Upper lobe of left lung (tissue), 6 donors: ENCODE results near the gene CIT. TPM values are rescaled to one million over a fixed set of nuclear protein-coding genes. Genes with fewer than 3 reads are reported as not detected.
"Not testable (repeated sequence)": the region's sequence is repeated elsewhere in the genome, so short reads cannot be mapped to it uniquely, and the experiment has no call there.

Experiments used
- ATAC-seq, 2 donors: fragments of 200-7000 bp; cut with Tn5 transposase; one replicate each; pipeline ENCODE4 v1.9.1; 2022; ENCODE audit warnings: mild to moderate bottlenecking in 2 of 2, moderate library complexity in 2 of 2; ENCODE audit not compliant: low FRiP score in 2 of 2
- DNase-seq, 2 donors: peaks; one replicate each; pipeline ENCODE4 v3.0.0-alpha.2; 2019 to 2020
- H3K27ac ChIP-seq, 4 donors: fragments of 200-600 bp; sonication (generic); one replicate each; pipeline ENCODE4 v1.5.1; 2016 to 2019
- H3K27me3 ChIP-seq, 4 donors: fragments of 200-600 bp; sonication (generic); one replicate each; pipeline ENCODE4 v1.5.1; 2017 to 2019
- H3K36me3 ChIP-seq, 4 donors: fragments of 200-600 bp; sonication (generic); one replicate each; pipeline ENCODE4 v1.5.1; 2016 to 2019
- H3K4me1 ChIP-seq, 4 donors: fragments of 200-600 bp; sonication (generic); one replicate each; pipeline ENCODE4 v1.5.1; 2018 to 2019
- H3K4me3 ChIP-seq, 4 donors: fragments of 200-600 bp; sonication (generic); one replicate each; pipeline ENCODE4 v1.5.1; 2017 to 2019; ENCODE audit warnings: mild to moderate bottlenecking in 2 of 4, moderate library complexity in 1 of 4
- H3K9me3 ChIP-seq, 4 donors: fragments of 200-600 bp; sonication (generic); one replicate each; pipeline ENCODE4 v1.5.1; 2018 to 2019
- CTCF ChIP-seq, 6 experiments: fragments of 450-650 bp in 4 of 6; fragments of 200-600 bp in 2 of 6; sonication (generic) in 2 of 6; IDR thresholded peaks; one replicate each; pipeline ENCODE4 v1.5.1; 2016 to 2019; ENCODE audit warnings: antibody characterized with exemption in 6 of 6
- EP300 ChIP-seq, 4 donors: sonication (generic); formaldehyde crosslinking; IDR thresholded peaks; one replicate each; pipeline ENCODE4 v1.5.1; 2017; ENCODE audit warnings: antibody characterized with exemption in 4 of 4, control low read depth in 2 of 4
- POLR2A ChIP-seq, 4 donors: fragments of 450-650 bp; IDR thresholded peaks; one replicate each; pipeline ENCODE4 v1.5.1; 2016 to 2017; ENCODE audit warnings: antibody characterized with exemption in 4 of 4, mild to moderate bottlenecking in 2 of 4
- POLR2AphosphoS5 ChIP-seq, 2 donors: sonication (generic); formaldehyde crosslinking; IDR thresholded peaks; one replicate each; pipeline ENCODE4 v1.5.1; 2017; ENCODE audit warnings: antibody characterized with exemption in 2 of 2
- WGBS, 2 donors: methylation state at CpG; one replicate each; pipeline ENCODE4 v1.1.5; 2017 to 2018; 5-methylcytosine and 5-hydroxymethylcytosine counted together
- total RNA-seq, 6 donors: library from RNA; depleted of rRNA in 4 of 6; stranded (reverse); fragments of >200 nt in 4 of 6; gene quantifications; one replicate each; pipeline versions ENCODE4 v1.1.0 to v1.2.1, GENCODE V29; 2016 to 2021
- donor health status: DM: no; HTN: no; CAD: no; lungs with moderate emphysema.
- donor health status: DM: no; HTN: yes; CAD: no; lungs with severe emphysema.

The CIT gene
- total RNA-seq, 6 donors from 2014 or later = 7.8 to 185 (median 73.6) TPM

- Histone ChIP-seq H3K27me3 (no peaks in the 10 kb centered on the region), H3K9me3 (no peaks in the 10 kb centered on the region), H3K27ac (no peak overlapping the region), H3K4me3 (no peak overlapping the region), H3K36me3 (no peaks in the 10 kb centered on the region), H3K4me1 (no peaks in the 10 kb centered on the region)
- 57 to 66% methylated on average over 5 of the region's 5 CpGs for WGBS, 2 donors
- no peak for ATAC-seq
- DNase-seq = no peak
- TF ChIP-seq CTCF (IDR thresholded peaks at IDR 0.05) = no peak
- no peak for TF ChIP-seq EP300 (IDR thresholded peaks at IDR 0.05)
- no peak for TF ChIP-seq POLR2AphosphoS5 (IDR thresholded peaks at IDR 0.05)
- TF ChIP-seq POLR2A (IDR thresholded peaks at IDR 0.05) = no peak
These were observed 217.0 kb downstream of the CIT start for GRCh38 chr12:119660076-119660475.

GRCh38 chr12:119659289-119659897 lies 217.7 kb downstream of the CIT start:
- ATAC-seq (peak in 1 of 2 donors; percentile 73), DNase-seq (no peak)
- no peaks in the 10 kb centered on the region for H3K4me1 ChIP-seq
- no peaks in the 10 kb centered on the region for H3K9me3 ChIP-seq
- no peaks in the 10 kb centered on the region for H3K36me3 ChIP-seq
- H3K27me3 ChIP-seq = no peaks in the 10 kb centered on the region
- WGBS, 2 donors = 44% methylated on average over 6 of the region's 6 CpGs
- no peak overlapping the region for H3K27ac ChIP-seq
- no peak overlapping the region for H3K4me3 ChIP-seq
- TF ChIP-seq POLR2A (IDR thresholded peaks at IDR 0.05) (no peak), CTCF (IDR thresholded peaks at IDR 0.05) (peak; percentile 56 to 88 (median 68))

- not testable (repeated sequence) for H3K27ac ChIP-seq, H3K27me3 ChIP-seq, ATAC-seq, H3K4me1 ChIP-seq, H3K4me3 ChIP-seq, H3K36me3 ChIP-seq, H3K9me3 ChIP-seq, DNase-seq
- WGBS, 2 donors = 91 to 92% methylated on average over 6 of the region's 6 CpGs
These were observed 219.0 kb downstream of the CIT start for GRCh38 chr12:119658166-119658565.

- not testable (repeated sequence) for DNase-seq, H3K27me3 ChIP-seq, H3K36me3 ChIP-seq, ATAC-seq, H3K9me3 ChIP-seq, H3K27ac ChIP-seq, H3K4me1 ChIP-seq, H3K4me3 ChIP-seq
- WGBS, 2 donors = 71 to 82% methylated on average over 2 of the region's 2 CpGs
These were observed 220.1 kb downstream of the CIT start for GRCh38 chr12:119657001-119657400.

GRCh38 chr12:119652665-119653064 lies 224.5 kb downstream of the CIT start:
- WGBS, 2 donors = 60 to 74% methylated on average over 3 of the region's 3 CpGs
- no peaks in the 10 kb centered on the region for H3K27me3 ChIP-seq
- no peak for ATAC-seq

More at GRCh38 chr12:119652665-119653064, 224.5 kb downstream of the CIT start:
- Histone ChIP-seq H3K36me3 (no peaks in the 10 kb centered on the region), H3K4me1 (no peaks in the 10 kb centered on the region), H3K27ac (no peak overlapping the region), H3K9me3 (peaks cover 3 to 8% (median 4%) of the 10 kb centered on the region in 4 donors), H3K4me3 (no peak overlapping the region)
- TF ChIP-seq POLR2AphosphoS5 (IDR thresholded peaks at IDR 0.05) (no peak), CTCF (IDR thresholded peaks at IDR 0.05) (no peak), EP300 (IDR thresholded peaks at IDR 0.05) (no peak), POLR2A (IDR thresholded peaks at IDR 0.05) (no peak)
- DNase-seq = no peak
